HFF-Myc (cell line): Measurements from ENCODE around the gene ADISSP.

Source experiments
- DNase-seq: peaks from one replicate; pipeline ENCODE4 v3.0.0-alpha.2; 2011; ENCODE audit warnings: low read depth; ENCODE audit errors: extremely low read depth
- H3K4me3 ChIP-seq: replicated peaks from 2 replicates; pipeline ENCODE4 v1.5.1; 2011; ENCODE audit warnings: low read depth, mild to moderate bottlenecking, control low read depth, low read length
- CTCF ChIP-seq: IDR thresholded peaks from 2 replicates; pipeline ENCODE4 v1.5.1; 2012; ENCODE audit warnings: mild to moderate bottlenecking, low read depth, low read length, control low read depth; ENCODE audit errors: missing control alignments

ADISSP gene

GRCh38 chr20:3753501-3754275 lies 13.9 kb downstream of the ADISSP start:
- no peak overlapping the region for H3K4me3 ChIP-seq
- no peak for DNase-seq
- TF ChIP-seq CTCF: no peak

GRCh38 chr20:3753098-3753497 lies 14.5 kb downstream of the ADISSP start:
- H3K4me3 ChIP-seq: no peak overlapping the region
- TF ChIP-seq CTCF: peak; percentile 83
- DNase-seq: no peak

- no peak for DNase-seq
- no peak overlapping the region for H3K4me3 ChIP-seq
- TF ChIP-seq CTCF: no peak
These were observed 15.2 kb downstream of the ADISSP start for GRCh38 chr20:3752386-3752759.

GRCh38 chr20:3751675-3752385 lies 15.7 kb downstream of the ADISSP start:
- no peak for DNase-seq

GRCh38 chr20:3751305-3751674 lies 16.3 kb downstream of the ADISSP start:
- no peak for DNase-seq
- no peak overlapping the region for H3K4me3 ChIP-seq

More at GRCh38 chr20:3751675-3752385, 15.7 kb downstream of the ADISSP start:
- H3K4me3 ChIP-seq: no peak overlapping the region
- no peak for TF ChIP-seq CTCF

More at GRCh38 chr20:3751305-3751674, 16.3 kb downstream of the ADISSP start:
- TF ChIP-seq CTCF: no peak
